NCI-H2196 (cell line): ENCODE measurements around the gene GBP2.
"Not testable (repeated sequence)": the region's sequence is repeated elsewhere in the genome, so short reads cannot be mapped to it uniquely, and the experiment has no call there.

Experiments
- DNase-seq: peaks from one replicate; lab custom pipeline; 2025; ENCODE audit not compliant: unreplicated experiment; lab: John Stamatoyannopoulos, UW

GBP2 gene

DNA sequence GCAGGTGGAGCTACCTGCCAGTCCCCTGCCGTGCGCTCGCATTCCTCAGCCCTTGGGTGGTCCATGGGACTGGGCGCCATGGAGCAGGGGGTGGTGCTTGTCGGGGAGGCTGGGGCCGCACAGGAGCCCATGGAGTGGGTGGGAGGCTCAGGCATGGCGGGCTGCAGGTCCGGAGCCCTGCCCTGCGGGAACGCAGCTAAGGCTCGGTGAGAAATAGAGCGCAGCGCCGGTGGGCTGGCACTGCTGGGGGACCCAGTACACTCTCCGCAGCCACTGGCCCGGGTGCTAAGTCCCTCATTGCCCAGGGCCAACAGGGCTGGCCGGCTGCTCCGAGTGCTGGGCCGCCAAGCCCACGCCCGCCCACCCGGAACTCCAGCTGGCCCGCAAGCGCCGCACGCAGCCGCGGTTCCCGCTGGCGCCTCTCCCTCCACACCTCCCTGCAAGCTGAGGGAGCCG, 2.1 kb upstream of the GBP2 start:
- DNase-seq, result not testable (repeated sequence)

- DNase-seq, result not testable (repeated sequence)
Measured at GRCh38 chr1:89126602-89127565, 970 bp upstream of the GBP2 start.

- DNase-seq, result no peak
Measured at GRCh38 chr1:89125240-89125912, 538 bp downstream of the GBP2 start.

GRCh38 chr1:89121641-89122040, 4.3 kb downstream of the GBP2 start:
- DNase-seq, result no peak

- DNase-seq, result no peak
Measured at GRCh38 chr1:89114662-89115061, 11.3 kb downstream of the GBP2 start.

GRCh38 chr1:89112871-89113613, 12.9 kb downstream of the GBP2 start:
- DNase-seq, result no peak

GRCh38 chr1:89104687-89105086, 21.2 kb downstream of the GBP2 start:
- DNase-seq, result no peak

- no peak for DNase-seq
Measured at GRCh38 chr1:89104147-89104546, 21.8 kb downstream of the GBP2 start.

DNA sequence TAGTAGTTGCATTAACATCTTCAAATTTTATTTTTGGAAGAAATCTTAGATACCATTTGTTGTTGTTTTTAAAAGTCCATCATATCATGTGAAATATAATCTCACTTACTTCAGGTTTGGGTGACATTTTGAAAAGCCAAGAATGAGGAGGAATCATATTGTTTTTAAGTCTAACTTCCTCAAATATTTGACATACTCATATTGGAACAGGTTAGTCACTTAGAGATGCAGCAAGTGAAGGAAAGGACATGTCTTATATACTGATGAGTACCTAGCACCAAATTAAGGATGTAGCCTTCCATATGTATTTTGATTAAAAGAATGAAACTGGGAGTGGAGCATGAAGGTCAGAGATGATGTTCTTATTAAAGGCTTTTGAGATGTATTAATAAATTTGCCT, 23.9 kb downstream of the GBP2 start:
- DNase-seq, result no peak

- no peak for DNase-seq
Measured at GRCh38 chr1:89100412-89100811, 25.5 kb downstream of the GBP2 start.

DNA sequence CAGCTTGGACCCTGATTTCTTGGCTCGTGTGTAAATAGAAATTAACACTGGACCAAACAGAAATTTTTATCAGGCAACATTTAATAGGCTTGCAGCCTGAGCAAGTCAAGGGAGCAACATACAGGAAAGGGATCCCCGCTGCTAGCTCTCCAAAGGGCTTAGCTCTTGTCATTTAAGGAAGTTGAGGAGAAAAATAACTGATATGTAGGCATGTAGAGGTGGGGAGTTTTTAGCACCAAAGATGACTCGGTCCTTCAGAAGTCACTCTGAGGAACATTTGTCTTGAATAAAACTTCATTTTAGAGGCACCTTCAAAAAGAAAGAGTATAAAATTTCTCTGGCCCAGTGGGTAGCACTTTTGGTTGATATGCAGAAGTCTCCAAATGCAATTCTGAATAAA, 27.1 kb downstream of the GBP2 start:
- no peak for DNase-seq

- no peak for DNase-seq
Measured at GRCh38 chr1:89095737-89096136, 30.2 kb downstream of the GBP2 start.

- no peak for DNase-seq
Measured at GRCh38 chr1:89089962-89090361, 36.0 kb downstream of the GBP2 start.

DNA sequence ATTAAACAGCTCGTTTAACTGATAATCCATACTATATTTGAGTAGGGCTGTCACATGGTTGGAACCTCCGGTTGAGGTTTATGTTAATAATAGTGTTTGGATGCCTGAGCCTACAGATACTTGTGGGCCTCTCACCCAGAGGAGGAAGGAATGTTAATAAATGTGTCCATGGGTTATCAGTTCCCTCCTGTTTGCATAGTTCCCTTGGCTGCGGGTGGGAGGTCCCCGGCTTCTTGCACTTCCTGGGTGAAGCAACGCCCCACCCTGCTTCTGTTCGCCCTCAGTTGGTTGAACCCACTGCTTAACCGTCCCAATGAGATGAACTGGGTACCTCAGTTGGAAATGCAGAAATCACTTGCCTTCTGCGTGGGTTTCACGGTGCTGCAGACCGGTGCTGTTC, 37.3 kb downstream of the GBP2 start:
- no peak for DNase-seq

GRCh38 chr1:89087241-89087640, 38.7 kb downstream of the GBP2 start:
- DNase-seq, result no peak

GRCh38 chr1:89085781-89086180, 40.1 kb downstream of the GBP2 start:
- peak; percentile 16 for DNase-seq

DNA sequence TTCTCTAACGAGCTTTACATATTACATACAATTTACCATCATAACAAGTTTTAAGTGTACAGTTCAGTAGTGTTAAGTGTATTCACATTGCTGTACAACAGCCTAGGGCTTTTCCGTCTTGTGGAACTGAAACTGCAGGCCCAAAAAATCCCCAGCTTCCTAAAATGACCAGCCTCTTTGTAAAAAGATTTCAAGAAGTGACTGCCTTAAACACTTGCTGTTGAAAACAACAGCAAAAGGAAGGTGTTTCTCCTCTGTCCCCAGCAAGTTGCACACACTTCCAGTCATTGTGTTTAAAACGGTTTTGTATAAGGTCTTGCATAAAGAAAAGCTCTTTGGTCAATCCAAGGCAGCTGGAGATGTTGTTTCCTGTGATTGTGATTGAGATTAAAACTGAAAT, 44.9 kb downstream of the GBP2 start:
- DNase-seq, result no peak

GRCh38 chr1:89080068-89080467, 45.8 kb downstream of the GBP2 start:
- DNase-seq, result not testable (repeated sequence)

DNA sequence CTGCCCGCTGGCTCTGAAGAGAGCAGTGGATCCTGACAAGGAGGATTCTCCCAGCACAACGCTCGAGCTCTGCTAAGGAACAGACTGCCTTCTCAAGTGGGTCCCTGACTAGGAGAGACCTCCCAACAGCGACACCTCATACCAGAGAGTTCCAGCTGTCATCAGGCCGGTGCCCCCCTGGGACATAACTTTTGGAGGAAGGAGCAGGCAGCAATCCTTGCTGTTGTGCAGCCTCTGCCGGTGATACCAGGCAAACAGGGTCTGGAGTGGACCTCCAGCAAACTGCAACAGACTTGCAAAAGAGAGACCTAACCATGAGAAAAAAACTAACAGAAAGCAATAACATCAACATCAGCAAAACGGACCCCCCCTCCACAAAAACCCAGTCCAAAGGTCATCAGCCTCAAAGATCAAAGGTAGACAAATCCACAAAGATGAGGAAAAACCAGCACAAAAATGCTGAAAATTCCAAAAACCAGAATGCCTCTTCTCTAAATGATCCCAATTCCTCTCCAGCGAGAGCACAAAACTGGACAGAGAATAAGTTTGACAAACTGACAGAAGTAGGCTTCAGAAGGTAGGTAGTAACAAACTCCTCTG, 53.3 kb downstream of the GBP2 start:
- DNase-seq, result not testable (repeated sequence)

- DNase-seq, result no peak
Measured at GRCh38 chr1:89070509-89070908, 55.4 kb downstream of the GBP2 start.

DNA sequence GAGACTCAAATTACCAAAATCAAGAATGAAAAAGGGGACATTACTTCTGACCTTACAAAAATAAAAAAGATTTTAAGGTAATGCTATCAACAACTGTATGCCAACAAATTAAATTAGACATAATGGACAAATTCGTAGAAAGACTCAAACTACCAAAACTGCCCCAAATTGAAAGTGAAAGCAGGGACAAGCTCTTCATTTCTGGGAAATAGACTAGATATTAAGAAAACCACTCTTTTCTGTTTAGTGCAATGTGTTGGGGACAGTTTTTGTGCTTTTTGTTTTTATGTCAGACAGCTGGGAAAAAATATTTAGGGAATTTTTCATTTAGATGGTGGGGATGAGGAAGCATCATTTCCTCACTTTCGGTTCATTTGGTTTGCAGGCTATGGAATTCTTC, 56.0 kb downstream of the GBP2 start:
- no peak for DNase-seq
